GM12873 (cell line): ENCODE results near the gene PAPSS1.

ENCODE experiments used
- TF ChIP-seq, protein P1 (sequence below): IDR thresholded peaks from 2 replicates; pipeline ENCODE4 v1.5.1; 2012; ENCODE audit warnings: low read depth, mild to moderate bottlenecking, moderate library complexity, low read length, control low read depth; ENCODE audit not compliant: insufficient read depth; ENCODE audit errors: missing control alignments

Gene PAPSS1

GRCh38 chr4:107691378-107691777 is 28.7 kb downstream of the PAPSS1 start:
- TF ChIP-seq, protein P1, sequence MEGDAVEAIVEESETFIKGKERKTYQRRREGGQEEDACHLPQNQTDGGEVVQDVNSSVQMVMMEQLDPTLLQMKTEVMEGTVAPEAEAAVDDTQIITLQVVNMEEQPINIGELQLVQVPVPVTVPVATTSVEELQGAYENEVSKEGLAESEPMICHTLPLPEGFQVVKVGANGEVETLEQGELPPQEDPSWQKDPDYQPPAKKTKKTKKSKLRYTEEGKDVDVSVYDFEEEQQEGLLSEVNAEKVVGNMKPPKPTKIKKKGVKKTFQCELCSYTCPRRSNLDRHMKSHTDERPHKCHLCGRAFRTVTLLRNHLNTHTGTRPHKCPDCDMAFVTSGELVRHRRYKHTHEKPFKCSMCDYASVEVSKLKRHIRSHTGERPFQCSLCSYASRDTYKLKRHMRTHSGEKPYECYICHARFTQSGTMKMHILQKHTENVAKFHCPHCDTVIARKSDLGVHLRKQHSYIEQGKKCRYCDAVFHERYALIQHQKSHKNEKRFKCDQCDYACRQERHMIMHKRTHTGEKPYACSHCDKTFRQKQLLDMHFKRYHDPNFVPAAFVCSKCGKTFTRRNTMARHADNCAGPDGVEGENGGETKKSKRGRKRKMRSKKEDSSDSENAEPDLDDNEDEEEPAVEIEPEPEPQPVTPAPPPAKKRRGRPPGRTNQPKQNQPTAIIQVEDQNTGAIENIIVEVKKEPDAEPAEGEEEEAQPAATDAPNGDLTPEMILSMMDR, result no peak

GRCh38 chr4:107689912-107690587 is 30.0 kb downstream of the PAPSS1 start:
- TF ChIP-seq, protein P1, result no peak

DNA sequence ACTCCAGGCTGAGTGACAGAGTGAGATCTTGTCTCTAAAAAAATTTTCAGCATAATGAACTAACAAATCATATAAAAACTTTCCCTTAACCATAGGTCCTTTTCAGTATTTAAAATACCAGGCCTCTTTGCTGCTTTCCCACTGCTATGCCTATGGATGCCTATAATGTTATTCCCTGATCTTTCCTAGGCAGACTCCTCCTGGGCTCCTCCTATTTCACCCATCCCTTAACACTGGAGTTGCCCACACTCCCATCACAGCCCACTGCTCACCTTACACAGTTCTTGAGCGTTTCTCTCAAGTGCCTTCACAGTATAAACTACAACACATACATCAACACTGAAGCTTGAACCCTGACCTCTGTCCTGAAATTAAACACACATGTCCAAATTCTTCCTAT is 31.6 kb downstream of the PAPSS1 start:
- TF ChIP-seq, protein P1, result no peak

DNA sequence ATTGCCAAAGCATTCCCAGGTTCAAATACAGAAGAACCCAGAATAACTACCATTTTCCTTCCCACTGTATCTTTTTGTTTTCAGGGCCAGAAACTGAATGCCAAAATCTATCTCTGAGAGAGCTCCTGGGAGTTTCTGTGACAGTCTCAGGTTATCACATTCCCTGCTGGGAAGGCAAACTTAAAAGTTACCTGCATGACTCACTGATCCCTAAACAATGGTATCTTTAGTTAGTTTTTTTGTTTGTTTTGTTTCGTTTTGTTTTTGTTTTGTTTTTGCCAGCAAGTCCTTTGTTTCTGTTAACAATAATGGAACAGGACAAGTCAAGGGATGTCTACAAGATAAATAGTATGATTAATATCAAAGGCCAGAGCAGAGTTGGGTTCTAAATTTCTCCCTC is 34.3 kb downstream of the PAPSS1 start:
- TF ChIP-seq, protein P1, result no peak

DNA sequence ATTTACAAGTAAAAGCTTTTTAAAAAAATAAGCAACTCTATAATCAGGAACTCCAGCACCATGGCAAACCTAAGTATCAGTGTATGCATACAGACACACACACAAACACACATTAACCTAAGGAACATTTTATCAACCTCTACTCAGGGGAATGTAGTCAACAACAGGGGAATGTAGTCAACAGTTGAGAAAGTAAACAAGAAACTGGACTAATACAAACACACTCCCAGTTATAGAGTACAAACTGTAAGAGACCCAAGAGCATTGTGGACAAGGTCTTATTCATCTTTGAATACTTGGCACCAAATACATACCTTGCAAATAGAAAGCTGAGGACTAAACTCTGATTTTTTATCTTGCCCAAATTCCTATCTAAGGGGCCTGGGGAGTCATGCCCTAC is 36.2 kb downstream of the PAPSS1 start:
- TF ChIP-seq, protein P1, result no peak

DNA sequence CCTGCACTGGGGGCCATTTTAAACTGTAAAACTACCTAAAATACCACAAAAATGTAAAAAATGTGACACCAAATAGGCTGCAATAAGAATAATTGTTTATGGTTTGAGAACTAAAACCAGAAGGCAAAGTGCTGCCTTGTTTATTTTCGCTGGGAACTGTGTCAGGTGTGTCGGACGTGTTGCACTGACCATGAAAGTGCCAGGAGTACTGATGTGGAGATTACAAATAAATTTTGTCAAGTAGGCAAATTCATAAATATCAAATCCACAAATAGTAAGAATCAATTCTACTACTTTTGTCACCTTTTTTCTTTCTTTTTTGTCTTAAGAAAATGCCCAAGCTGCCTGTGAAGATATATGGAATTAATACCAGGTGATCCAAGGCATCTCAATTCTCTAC is 37.7 kb downstream of the PAPSS1 start:
- TF ChIP-seq, protein P1, result no peak

DNA sequence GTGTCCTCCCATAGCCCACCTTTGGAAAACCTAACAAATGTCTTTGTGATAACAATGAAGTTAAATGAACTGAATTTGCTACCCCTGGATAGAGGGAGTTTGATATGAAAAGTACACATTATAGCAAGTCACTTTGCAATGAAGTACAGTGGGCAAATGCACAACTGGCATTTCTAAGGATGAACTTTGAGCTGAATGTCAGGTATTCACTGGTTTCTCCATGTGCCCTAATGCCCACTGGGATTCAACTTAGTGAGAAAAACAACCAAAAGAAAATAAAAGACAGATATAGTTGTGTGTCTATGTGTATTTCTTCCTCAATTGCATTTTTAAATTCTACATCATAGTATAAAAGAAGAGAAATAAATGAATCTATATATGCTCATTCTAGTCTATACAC is 51.0 kb downstream of the PAPSS1 start:
- TF ChIP-seq, protein P1, result no peak

- TF ChIP-seq, protein P1, result no peak
Observed at GRCh38 chr4:107666134-107666533, 53.9 kb downstream of the PAPSS1 start.
